Measurements from ENCODE around the gene ZBBX. TPM values are rescaled to one million over a fixed set of nuclear protein-coding genes. Genes with fewer than 3 reads are reported as not detected.

Gene ZBBX
- total and polyA plus RNA-seq, 2 of the 8 experiments (the other 6 are each of a cell fraction or from before 2014, with no cell fraction given), result 0.17 to 0.84 TPM

DNA sequence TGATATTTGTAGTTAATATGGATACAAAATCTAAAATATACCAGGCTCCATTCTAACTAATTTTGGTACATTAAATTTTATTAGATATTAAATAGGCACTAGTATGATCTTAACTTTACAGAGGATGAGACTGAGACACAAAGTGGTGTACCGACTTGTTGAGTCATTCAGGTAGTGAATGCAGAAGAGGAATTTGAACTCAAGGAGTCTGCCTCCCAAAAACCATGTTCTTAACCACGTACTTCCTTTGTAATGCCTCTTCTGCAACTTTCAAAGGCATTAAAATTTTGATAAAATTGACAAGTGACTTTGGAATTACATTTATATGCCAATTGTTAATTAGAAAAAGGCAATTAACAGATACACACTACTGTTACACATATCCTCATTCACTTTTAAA, 61.8 kb downstream of the ZBBX start (continued):
- no peak for TF ChIP-seq CTBP2 (IDR thresholded peaks at IDR 0.05; ENCODE audit: borderline replicate concordance, insufficient read depth, insufficient read length, low read length)
- TF ChIP-seq, protein P1, sequence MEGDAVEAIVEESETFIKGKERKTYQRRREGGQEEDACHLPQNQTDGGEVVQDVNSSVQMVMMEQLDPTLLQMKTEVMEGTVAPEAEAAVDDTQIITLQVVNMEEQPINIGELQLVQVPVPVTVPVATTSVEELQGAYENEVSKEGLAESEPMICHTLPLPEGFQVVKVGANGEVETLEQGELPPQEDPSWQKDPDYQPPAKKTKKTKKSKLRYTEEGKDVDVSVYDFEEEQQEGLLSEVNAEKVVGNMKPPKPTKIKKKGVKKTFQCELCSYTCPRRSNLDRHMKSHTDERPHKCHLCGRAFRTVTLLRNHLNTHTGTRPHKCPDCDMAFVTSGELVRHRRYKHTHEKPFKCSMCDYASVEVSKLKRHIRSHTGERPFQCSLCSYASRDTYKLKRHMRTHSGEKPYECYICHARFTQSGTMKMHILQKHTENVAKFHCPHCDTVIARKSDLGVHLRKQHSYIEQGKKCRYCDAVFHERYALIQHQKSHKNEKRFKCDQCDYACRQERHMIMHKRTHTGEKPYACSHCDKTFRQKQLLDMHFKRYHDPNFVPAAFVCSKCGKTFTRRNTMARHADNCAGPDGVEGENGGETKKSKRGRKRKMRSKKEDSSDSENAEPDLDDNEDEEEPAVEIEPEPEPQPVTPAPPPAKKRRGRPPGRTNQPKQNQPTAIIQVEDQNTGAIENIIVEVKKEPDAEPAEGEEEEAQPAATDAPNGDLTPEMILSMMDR (IDR thresholded peaks at IDR 0.05; ENCODE audit: control extremely low read depth in 1 of 3, insufficient read depth in 1 of 3, low read depth in 1 of 3, low read length in 3 of 3), result no peak
- TF ChIP-seq CHD2 (IDR thresholded peaks at IDR 0.05; ENCODE audit: low read length), result no peak
- TF ChIP-seq, protein P2, sequence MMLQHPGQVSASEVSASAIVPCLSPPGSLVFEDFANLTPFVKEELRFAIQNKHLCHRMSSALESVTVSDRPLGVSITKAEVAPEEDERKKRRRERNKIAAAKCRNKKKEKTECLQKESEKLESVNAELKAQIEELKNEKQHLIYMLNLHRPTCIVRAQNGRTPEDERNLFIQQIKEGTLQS (IDR thresholded peaks at IDR 0.05; ENCODE audit: insufficient read depth, low read depth, low read length), result no peak
